ENCODE measurements around the gene TBC1D4. TPM values are rescaled to one million over a fixed set of nuclear protein-coding genes. Genes with fewer than 3 reads are reported as not detected.
"Not testable (repeated sequence)": the region's sequence is repeated elsewhere in the genome, so short reads cannot be mapped to it uniquely, and the experiment has no call there.

The TBC1D4 gene
- total RNA-seq, 2 experiments from 2014 or later, result 37.4 to 42.0 TPM

DNA sequence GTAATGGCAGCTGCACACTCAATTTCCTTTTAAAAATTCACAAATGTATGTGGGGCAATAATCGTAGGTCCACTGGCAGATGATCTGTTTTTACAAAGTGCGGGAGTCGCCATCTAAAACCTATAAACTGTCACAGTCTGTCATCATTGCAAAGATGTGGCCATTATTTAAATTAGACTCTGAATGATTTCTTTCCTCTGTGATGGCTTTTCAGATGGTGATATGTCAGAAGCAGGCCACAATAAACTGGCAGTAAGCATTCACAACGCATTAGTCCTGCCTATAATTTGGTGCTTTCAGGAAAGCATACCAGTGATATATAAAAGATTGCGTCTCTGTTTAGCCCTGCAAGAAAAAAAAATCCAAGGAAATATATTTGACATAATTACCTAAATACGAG is 226.8 kb downstream of the TBC1D4 start:
- TF ChIP-seq, protein P1, sequence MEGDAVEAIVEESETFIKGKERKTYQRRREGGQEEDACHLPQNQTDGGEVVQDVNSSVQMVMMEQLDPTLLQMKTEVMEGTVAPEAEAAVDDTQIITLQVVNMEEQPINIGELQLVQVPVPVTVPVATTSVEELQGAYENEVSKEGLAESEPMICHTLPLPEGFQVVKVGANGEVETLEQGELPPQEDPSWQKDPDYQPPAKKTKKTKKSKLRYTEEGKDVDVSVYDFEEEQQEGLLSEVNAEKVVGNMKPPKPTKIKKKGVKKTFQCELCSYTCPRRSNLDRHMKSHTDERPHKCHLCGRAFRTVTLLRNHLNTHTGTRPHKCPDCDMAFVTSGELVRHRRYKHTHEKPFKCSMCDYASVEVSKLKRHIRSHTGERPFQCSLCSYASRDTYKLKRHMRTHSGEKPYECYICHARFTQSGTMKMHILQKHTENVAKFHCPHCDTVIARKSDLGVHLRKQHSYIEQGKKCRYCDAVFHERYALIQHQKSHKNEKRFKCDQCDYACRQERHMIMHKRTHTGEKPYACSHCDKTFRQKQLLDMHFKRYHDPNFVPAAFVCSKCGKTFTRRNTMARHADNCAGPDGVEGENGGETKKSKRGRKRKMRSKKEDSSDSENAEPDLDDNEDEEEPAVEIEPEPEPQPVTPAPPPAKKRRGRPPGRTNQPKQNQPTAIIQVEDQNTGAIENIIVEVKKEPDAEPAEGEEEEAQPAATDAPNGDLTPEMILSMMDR (IDR thresholded peaks at IDR 0.05), result no peak
- Histone ChIP-seq H3K9me3 (ENCODE audit: control insufficient read depth in 1 of 2, insufficient read depth in 1 of 2, low read length in 2 of 2) (no peaks in the 10 kb centered on the region), H3K36me3 (ENCODE audit: insufficient read depth, low read length) (no peaks in the 10 kb centered on the region), H3K4me1 (ENCODE audit: insufficient read depth, low read length) (no peaks in the 10 kb centered on the region), H3K27ac (ENCODE audit: low read depth in 1 of 2, low read length in 2 of 2) (no peak overlapping the region), H3K4me3 (ENCODE audit: low read length) (no peak overlapping the region), H3K27me3 (ENCODE audit: control insufficient read depth in 1 of 2, insufficient read depth in 2 of 2, low read length in 2 of 2) (peaks cover 0 to 6% of the 10 kb centered on the region in 2 experiments)
- POLR2A ChIA-PET, result no interaction called here
- no peaks in the 10 kb centered on the region for H3K36me3 Mint-ChIP-seq (ENCODE audit: low read depth)
- H3K27me3 Mint-ChIP-seq, result peaks cover 23% of the 10 kb centered on the region
- CTCF ChIA-PET, result no interaction called here
- no peak overlapping the region for H3K4me3 Mint-ChIP-seq
- no peak overlapping the region for H3K27ac Mint-ChIP-seq
- DNase-seq (no peak), ATAC-seq (ENCODE audit: poor library complexity) (no peak)
- intact Hi-C loops (cut with DNase I, micrococcal nuclease), result no loop called here
- no peaks in the 10 kb centered on the region for H3K4me1 Mint-ChIP-seq (ENCODE audit: low read depth)
- H3K9me3 Mint-ChIP-seq, result no peaks in the 10 kb centered on the region

DNA sequence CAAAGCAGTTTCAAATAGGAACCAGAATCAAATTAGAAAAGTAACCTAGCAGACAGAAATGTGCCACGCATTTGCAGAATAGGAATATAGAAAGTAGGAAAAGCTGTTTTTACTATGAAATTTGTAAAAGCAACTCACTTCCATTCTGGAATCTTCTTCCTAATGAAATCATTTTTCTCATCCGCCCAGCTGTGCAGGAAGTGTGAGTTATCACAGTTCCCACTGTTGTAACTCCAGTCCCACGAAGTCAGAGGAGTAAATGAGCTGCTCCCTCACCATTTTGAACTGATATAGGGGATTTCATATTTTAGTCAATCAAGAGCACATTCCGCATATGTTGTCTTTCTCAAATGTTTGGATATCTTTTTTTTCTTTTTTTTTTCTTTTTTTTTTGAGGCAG is 230.8 kb downstream of the TBC1D4 start:
- TF ChIP-seq, protein P1 (IDR thresholded peaks at IDR 0.05), result no peak
- H3K9me3 Mint-ChIP-seq, result no peaks in the 10 kb centered on the region
- ATAC-seq (ENCODE audit: poor library complexity) (no peak), DNase-seq (no peak)
- H3K4me3 ChIP-seq (ENCODE audit: low read length), result no peak overlapping the region
- H3K36me3 ChIP-seq (ENCODE audit: insufficient read depth, low read length), result no peaks in the 10 kb centered on the region
- ChIA-PET CTCF (interaction anchor here (0.6 to 1.6 kb wide), 2 partner anchors 13 to 139 kb away, joined by 3 read pairs; no protein-coding TSS in a partner anchor), POLR2A (no interaction called here)
- intact Hi-C loops (cut with DNase I, micrococcal nuclease), result no loop called here
- H3K9me3 ChIP-seq (ENCODE audit: control insufficient read depth in 1 of 2, insufficient read depth in 1 of 2, low read length in 2 of 2), result peaks cover 0 to 10% of the 10 kb centered on the region in 2 experiments
- no peaks in the 10 kb centered on the region for H3K4me1 Mint-ChIP-seq (ENCODE audit: low read depth)
- H3K4me3 Mint-ChIP-seq, result no peak overlapping the region
- peaks cover 0 to 6% of the 10 kb centered on the region in 2 experiments for H3K27me3 ChIP-seq (ENCODE audit: control insufficient read depth in 1 of 2, insufficient read depth in 2 of 2, low read length in 2 of 2)
- no peaks in the 10 kb centered on the region for H3K4me1 ChIP-seq (ENCODE audit: insufficient read depth, low read length)
- no peaks in the 10 kb centered on the region for H3K36me3 Mint-ChIP-seq (ENCODE audit: low read depth)
- peaks cover 27% of the 10 kb centered on the region for H3K27me3 Mint-ChIP-seq
- H3K27ac ChIP-seq (ENCODE audit: low read depth in 1 of 2, low read length in 2 of 2), result no peak overlapping the region
- H3K27ac Mint-ChIP-seq, result no peak overlapping the region

DNA sequence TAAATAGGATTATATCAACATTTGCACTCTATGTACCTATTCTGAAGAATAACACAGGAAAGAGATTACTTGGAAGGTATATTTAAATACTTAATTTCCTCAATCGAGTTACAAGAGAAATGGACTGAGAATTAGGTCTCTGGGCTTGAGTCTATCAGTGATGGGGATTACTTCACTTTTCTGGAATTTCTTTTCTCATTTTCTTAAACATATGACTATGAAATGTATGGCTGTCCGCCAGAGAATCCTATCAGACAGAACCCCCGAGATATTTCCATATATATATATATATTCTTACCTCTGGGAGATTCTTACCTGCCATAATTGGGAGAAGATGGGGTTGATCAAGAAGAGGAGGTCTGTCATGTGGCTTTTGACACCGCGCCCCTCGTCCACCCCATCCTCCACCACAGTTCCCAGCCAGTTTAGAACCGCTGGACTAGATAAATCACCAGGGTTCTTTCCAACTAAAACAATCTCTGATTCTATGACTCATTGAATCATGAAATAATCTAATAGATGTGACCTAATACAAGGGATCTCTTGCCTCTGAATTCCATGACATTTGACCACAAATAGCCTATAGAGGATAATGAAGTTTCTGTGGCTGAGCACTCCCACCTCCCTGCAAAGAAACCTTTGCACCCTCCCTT is 231.3 kb downstream of the TBC1D4 start:
- H3K27ac ChIP-seq (ENCODE audit: low read depth in 1 of 2, low read length in 2 of 2), result no peak overlapping the region
- no peaks in the 10 kb centered on the region for H3K36me3 ChIP-seq (ENCODE audit: insufficient read depth, low read length)
- intact Hi-C loops (cut with DNase I, micrococcal nuclease), result no loop called here
- no peak overlapping the region for H3K4me3 Mint-ChIP-seq
- H3K4me1 ChIP-seq (ENCODE audit: insufficient read depth, low read length), result no peaks in the 10 kb centered on the region
- DNase-seq (no peak), ATAC-seq (ENCODE audit: poor library complexity) (no peak)
- no peaks in the 10 kb centered on the region for H3K4me1 Mint-ChIP-seq (ENCODE audit: low read depth)
- no peak overlapping the region for H3K4me3 ChIP-seq (ENCODE audit: low read length)
- TF ChIP-seq, protein P1 (IDR thresholded peaks at IDR 0.05), result no peak
- H3K9me3 Mint-ChIP-seq, result no peaks in the 10 kb centered on the region
- no peak overlapping the region for H3K27ac Mint-ChIP-seq
- H3K9me3 ChIP-seq (ENCODE audit: control insufficient read depth in 1 of 2, insufficient read depth in 1 of 2, low read length in 2 of 2), result peaks cover 0 to 10% of the 10 kb centered on the region in 2 experiments
- no peaks in the 10 kb centered on the region for H3K36me3 Mint-ChIP-seq (ENCODE audit: low read depth)
- peaks cover 30% of the 10 kb centered on the region for H3K27me3 Mint-ChIP-seq
- POLR2A ChIA-PET, result no interaction called here
- peaks cover 0 to 6% of the 10 kb centered on the region in 2 experiments for H3K27me3 ChIP-seq (ENCODE audit: control insufficient read depth in 1 of 2, insufficient read depth in 2 of 2, low read length in 2 of 2)
- CTCF ChIA-PET, result no interaction called here

DNA sequence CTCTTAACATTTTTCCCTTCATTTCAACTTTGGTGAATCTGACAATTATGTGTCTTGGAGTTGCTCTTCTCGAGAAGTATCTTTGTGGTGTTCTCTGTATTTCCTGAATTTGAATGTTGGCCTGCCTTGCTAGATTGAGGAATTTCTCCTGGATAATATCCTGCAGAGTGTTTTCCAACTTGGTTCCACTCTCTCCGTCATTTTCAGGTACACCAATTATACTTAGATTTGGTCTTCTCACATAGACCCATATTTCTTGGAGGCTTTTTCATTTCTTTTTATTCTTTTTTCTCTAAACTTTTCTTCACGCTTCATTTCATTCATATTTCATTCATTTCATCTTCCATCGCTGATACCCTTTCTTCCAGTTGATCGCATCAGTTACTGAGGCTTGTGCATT is 236.4 kb downstream of the TBC1D4 start:
- H3K36me3 ChIP-seq (ENCODE audit: insufficient read depth, low read length); H3K27ac Mint-ChIP-seq; H3K36me3 Mint-ChIP-seq (ENCODE audit: low read depth); H3K27ac ChIP-seq (ENCODE audit: low read depth in 1 of 2, low read length in 2 of 2); H3K9me3 ChIP-seq (ENCODE audit: control insufficient read depth in 1 of 2, insufficient read depth in 1 of 2, low read length in 2 of 2); H3K4me3 ChIP-seq (ENCODE audit: low read length); ATAC-seq (ENCODE audit: poor library complexity); CTCF ChIA-PET; DNase-seq; H3K4me3 Mint-ChIP-seq; POLR2A ChIA-PET; H3K4me1 Mint-ChIP-seq (ENCODE audit: low read depth); intact Hi-C loops (cut with DNase I, micrococcal nuclease); H3K4me1 ChIP-seq (ENCODE audit: insufficient read depth, low read length); H3K9me3 Mint-ChIP-seq; H3K27me3 ChIP-seq (ENCODE audit: control insufficient read depth in 1 of 2, insufficient read depth in 2 of 2, low read length in 2 of 2): not testable (repeated sequence)
- H3K27me3 Mint-ChIP-seq, result peaks cover 15% of the 10 kb centered on the region

DNA sequence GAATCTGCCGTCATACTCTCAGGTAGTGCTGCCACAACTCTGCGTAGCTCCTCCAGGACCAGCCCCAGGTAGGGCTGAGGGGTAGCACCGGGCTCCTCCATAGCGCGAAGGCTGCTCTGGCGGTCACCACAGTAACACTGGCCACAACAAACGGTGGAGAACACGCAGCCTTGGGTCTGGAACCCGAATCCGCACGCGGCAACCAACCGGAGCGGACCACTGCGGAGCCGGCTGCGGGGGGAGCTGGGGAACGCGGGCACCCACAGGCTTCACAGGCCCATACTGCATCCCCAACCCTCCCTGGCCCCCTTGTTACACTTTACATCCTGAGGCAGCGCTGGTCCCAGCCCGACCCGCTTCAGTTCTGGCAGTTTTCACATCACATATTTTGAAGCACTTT is 241.7 kb downstream of the TBC1D4 start:
- H3K9me3 Mint-ChIP-seq; H3K4me3 Mint-ChIP-seq; intact Hi-C loops (cut with DNase I, micrococcal nuclease); H3K36me3 ChIP-seq (ENCODE audit: insufficient read depth, low read length); CTCF ChIA-PET; DNase-seq; H3K27me3 ChIP-seq (ENCODE audit: control insufficient read depth in 1 of 2, insufficient read depth in 2 of 2, low read length in 2 of 2); H3K9me3 ChIP-seq (ENCODE audit: control insufficient read depth in 1 of 2, insufficient read depth in 1 of 2, low read length in 2 of 2); H3K27ac ChIP-seq (ENCODE audit: low read depth in 1 of 2, low read length in 2 of 2); H3K27ac Mint-ChIP-seq; H3K4me3 ChIP-seq (ENCODE audit: low read length); H3K27me3 Mint-ChIP-seq; POLR2A ChIA-PET; H3K36me3 Mint-ChIP-seq (ENCODE audit: low read depth); H3K4me1 ChIP-seq (ENCODE audit: insufficient read depth, low read length); ATAC-seq (ENCODE audit: poor library complexity); H3K4me1 Mint-ChIP-seq (ENCODE audit: low read depth): not testable (repeated sequence)

Data from CD4-positive, alpha-beta T cell (primary cell).